ENCODE measurements around the gene CA9.

CA9 gene

DNA sequence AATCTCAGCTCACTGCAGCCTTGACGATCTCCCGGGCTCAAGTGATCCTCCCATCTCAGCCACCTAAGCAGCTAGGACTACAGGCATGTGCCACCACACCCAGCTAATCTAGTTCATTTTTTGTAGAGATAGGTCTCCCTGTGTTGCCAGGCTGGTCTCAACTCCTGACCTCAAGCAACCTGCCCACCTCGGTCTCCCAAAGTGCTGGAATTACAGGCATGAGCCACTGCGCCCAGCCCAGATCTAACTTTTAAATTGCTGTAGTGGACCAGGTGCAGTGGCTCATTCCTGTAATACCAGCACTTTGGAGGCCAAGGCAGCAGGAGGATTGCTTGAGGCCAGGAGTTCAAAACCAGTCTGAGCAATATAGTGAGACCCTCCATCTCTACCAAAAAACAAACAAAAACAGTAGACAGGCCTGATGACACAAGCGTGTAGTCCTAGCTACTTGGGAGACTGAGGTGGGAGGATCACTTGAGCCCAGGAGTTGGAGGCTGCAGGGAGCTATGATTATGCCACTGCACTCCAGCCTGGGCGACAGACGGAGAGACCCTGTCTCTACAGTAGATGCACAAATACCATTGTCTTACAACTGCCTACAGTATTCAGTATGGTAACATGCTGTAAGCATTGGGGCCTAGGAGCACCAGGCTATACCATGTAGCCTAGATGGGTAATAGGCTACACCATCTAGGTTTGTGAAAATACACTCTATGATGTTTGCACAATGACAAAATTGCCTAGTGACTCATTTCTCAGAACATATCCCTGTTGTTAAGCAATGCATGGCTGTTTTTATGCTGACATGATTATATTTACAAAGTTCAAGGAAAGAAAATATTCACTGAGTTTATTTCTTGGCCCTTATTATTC is 21.5 kb upstream of the CA9 start:
- Histone ChIP-seq H3K4me1 (ENCODE audit: control insufficient read depth, insufficient read depth, low read length) (peaks cover 13% of the 10 kb centered on the region), H3K9me3 (ENCODE audit: control insufficient read depth, low read length) (no peaks in the 10 kb centered on the region), H3K4me3 (ENCODE audit: insufficient read depth, low read depth, low read length) (no peak overlapping the region), H3K27me3 (ENCODE audit: control insufficient read depth, insufficient read depth, low read length, poor library complexity, severe bottlenecking) (peaks cover 15% of the 10 kb centered on the region), H3K27ac (ENCODE audit: insufficient read depth, low read depth, low read length, poor library complexity, severe bottlenecking) (no peak overlapping the region), H3K36me3 (ENCODE audit: control insufficient read depth, insufficient read depth, low read length) (no peaks in the 10 kb centered on the region)
- WGBS, 2 experiments: 89 to 90% methylated on average over 7 of the region's 7 CpGs

- 92 to 96% methylated on average over 8 of the region's 8 CpGs for WGBS, 2 experiments
- Histone ChIP-seq H3K27me3 (ENCODE audit: control insufficient read depth, insufficient read depth, low read length, poor library complexity, severe bottlenecking) (peaks cover 10% of the 10 kb centered on the region), H3K9me3 (ENCODE audit: control insufficient read depth, low read length) (no peaks in the 10 kb centered on the region), H3K36me3 (ENCODE audit: control insufficient read depth, insufficient read depth, low read length) (no peaks in the 10 kb centered on the region), H3K27ac (ENCODE audit: insufficient read depth, low read depth, low read length, poor library complexity, severe bottlenecking) (no peak overlapping the region), H3K4me3 (ENCODE audit: insufficient read depth, low read depth, low read length) (no peak overlapping the region), H3K4me1 (ENCODE audit: control insufficient read depth, insufficient read depth, low read length) (peaks cover 7% of the 10 kb centered on the region)
These were observed 20.9 kb upstream of the CA9 start for GRCh38 chr9:35652829-35653209.

GRCh38 chr9:35653611-35654010 is 20.1 kb upstream of the CA9 start:
- Histone ChIP-seq H3K27me3 (ENCODE audit: control insufficient read depth, insufficient read depth, low read length, poor library complexity, severe bottlenecking) (peaks cover 10% of the 10 kb centered on the region), H3K36me3 (ENCODE audit: control insufficient read depth, insufficient read depth, low read length) (no peaks in the 10 kb centered on the region), H3K4me1 (ENCODE audit: control insufficient read depth, insufficient read depth, low read length) (peaks cover 7% of the 10 kb centered on the region), H3K9me3 (ENCODE audit: control insufficient read depth, low read length) (no peaks in the 10 kb centered on the region), H3K4me3 (ENCODE audit: insufficient read depth, low read depth, low read length) (no peak overlapping the region), H3K27ac (ENCODE audit: insufficient read depth, low read depth, low read length, poor library complexity, severe bottlenecking) (no peak overlapping the region)
- 93 to 94% methylated on average over 2 of the region's 2 CpGs for WGBS, 2 experiments

DNA sequence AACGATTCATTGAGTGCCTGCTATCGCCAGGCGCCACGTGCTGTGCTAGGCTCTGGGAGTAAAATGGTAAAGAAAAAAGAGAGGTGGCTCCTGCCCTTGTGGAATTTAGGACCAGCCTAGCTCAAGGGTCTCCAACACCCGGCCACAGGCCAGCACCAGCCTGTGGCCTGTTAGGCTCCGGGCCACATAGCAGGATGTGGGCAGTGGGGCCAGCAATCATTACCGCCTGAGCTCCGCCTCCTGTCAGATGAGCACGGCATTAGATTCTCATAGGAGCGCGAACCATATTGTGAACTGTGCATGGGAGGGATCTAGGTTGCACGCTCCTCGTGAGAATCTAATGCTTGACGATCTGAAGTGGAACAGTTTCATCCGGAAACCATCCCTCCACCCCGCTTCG is 17.4 kb upstream of the CA9 start:
- Histone ChIP-seq H3K27ac (ENCODE audit: insufficient read depth, low read depth, low read length, poor library complexity, severe bottlenecking) (no peak overlapping the region), H3K36me3 (ENCODE audit: control insufficient read depth, insufficient read depth, low read length) (peaks cover 10% of the 10 kb centered on the region), H3K4me1 (ENCODE audit: control insufficient read depth, insufficient read depth, low read length) (peaks cover 5% of the 10 kb centered on the region), H3K9me3 (ENCODE audit: control insufficient read depth, low read length) (no peaks in the 10 kb centered on the region), H3K27me3 (ENCODE audit: control insufficient read depth, insufficient read depth, low read length, poor library complexity, severe bottlenecking) (peaks cover 10% of the 10 kb centered on the region), H3K4me3 (ENCODE audit: insufficient read depth, low read depth, low read length) (no peak overlapping the region)
- 91% methylated on average over 17 of the region's 17 CpGs for WGBS, 2 experiments

- peaks cover 10% of the 10 kb centered on the region for H3K27me3 ChIP-seq (ENCODE audit: control insufficient read depth, insufficient read depth, low read length, poor library complexity, severe bottlenecking)
- H3K36me3 ChIP-seq (ENCODE audit: control insufficient read depth, insufficient read depth, low read length): peaks cover 11% of the 10 kb centered on the region
- peak overlapping the region; percentile 84 for H3K4me3 ChIP-seq (ENCODE audit: insufficient read depth, low read depth, low read length)
- peak overlapping the region; percentile 83 for H3K27ac ChIP-seq (ENCODE audit: insufficient read depth, low read depth, low read length, poor library complexity, severe bottlenecking)
- WGBS, 2 experiments: 52 to 53% methylated on average over 25 of the region's 25 CpGs
- peaks cover 5% of the 10 kb centered on the region for H3K4me1 ChIP-seq (ENCODE audit: control insufficient read depth, insufficient read depth, low read length)
- H3K9me3 ChIP-seq (ENCODE audit: control insufficient read depth, low read length): no peaks in the 10 kb centered on the region
These were observed 16.7 kb upstream of the CA9 start for GRCh38 chr9:35656831-35657545.

- Histone ChIP-seq H3K4me1 (ENCODE audit: control insufficient read depth, insufficient read depth, low read length) (peaks cover 5% of the 10 kb centered on the region), H3K4me3 (ENCODE audit: insufficient read depth, low read depth, low read length) (peak within 1 kb of the TSS; percentile 84), H3K27ac (ENCODE audit: insufficient read depth, low read depth, low read length, poor library complexity, severe bottlenecking) (peak within 1 kb of the TSS; percentile 100), H3K27me3 (ENCODE audit: control insufficient read depth, insufficient read depth, low read length, poor library complexity, severe bottlenecking) (peaks cover 10% of the 10 kb centered on the region), H3K9me3 (ENCODE audit: control insufficient read depth, low read length) (no peaks in the 10 kb centered on the region), H3K36me3 (ENCODE audit: control insufficient read depth, insufficient read depth, low read length) (peaks cover 17% of the 10 kb centered on the region)
- WGBS, 2 experiments: 1 to 2% methylated on average over 42 of the region's 42 CpGs
These were observed 16.1 kb upstream of the CA9 start, which contains the start of gene RMRP for GRCh38 chr9:35657546-35658136. RMRP (minus strand) TSS chr9:35658019.

DNA sequence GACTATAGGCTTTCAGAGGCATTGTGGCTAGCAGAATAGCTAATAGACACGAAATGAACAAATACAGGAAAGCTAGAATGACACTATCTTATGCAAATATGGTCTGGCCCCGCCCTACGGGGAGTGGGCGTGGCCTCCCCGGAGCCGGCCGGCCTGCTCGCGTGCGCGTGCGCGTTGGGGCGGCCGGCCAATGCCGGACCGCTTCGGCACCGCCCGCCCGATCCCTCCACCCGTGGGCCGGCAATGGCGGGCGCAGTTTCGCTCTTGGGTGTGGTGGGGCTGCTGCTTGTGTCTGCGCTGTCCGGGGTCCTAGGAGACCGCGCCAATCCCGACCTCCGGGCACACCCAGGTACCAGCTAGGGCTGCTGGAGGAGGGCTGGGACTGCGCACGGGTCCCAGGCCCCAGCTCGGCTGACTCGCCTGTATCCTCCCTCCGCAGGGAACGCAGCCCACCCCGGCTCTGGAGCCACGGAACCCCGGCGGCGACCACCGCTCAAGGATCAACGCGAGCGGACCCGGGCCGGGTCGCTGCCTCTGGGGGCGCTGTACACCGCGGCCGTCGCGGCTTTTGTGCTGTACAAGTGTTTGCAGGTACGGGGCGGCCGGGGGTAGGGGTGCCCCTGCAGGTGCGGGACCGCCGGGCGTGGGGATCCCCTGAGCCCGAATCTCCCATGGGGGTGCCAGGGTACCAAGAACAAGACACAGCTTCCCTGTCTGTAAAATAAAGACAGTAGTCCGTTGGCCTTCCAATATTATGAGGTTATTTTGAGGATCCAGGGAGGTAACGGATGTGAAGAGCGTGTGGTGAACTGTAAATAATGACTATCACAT is 15.4 kb upstream of the CA9 start, which contains the start of gene CCDC107:
Gene CCDC107 (plus strand): TSS at position 156 of the 831 bp plus-strand sequence. CDS start 88 bp downstream, at position 244.
- Histone ChIP-seq H3K4me1 (ENCODE audit: control insufficient read depth, insufficient read depth, low read length) (peaks cover 5% of the 10 kb centered on the region), H3K4me3 (ENCODE audit: insufficient read depth, low read depth, low read length) (peak within 1 kb of the TSS; percentile 84), H3K9me3 (ENCODE audit: control insufficient read depth, low read length) (no peaks in the 10 kb centered on the region), H3K36me3 (ENCODE audit: control insufficient read depth, insufficient read depth, low read length) (peaks cover 24% of the 10 kb centered on the region), H3K27ac (ENCODE audit: insufficient read depth, low read depth, low read length, poor library complexity, severe bottlenecking) (peak within 1 kb of the TSS; percentile 100), H3K27me3 (ENCODE audit: control insufficient read depth, insufficient read depth, low read length, poor library complexity, severe bottlenecking) (peaks cover 10% of the 10 kb centered on the region)
- 1% methylated on average over 67 of the region's 67 CpGs for WGBS, 2 experiments

GRCh38 chr9:35658968-35659220 is 14.8 kb upstream of the CA9 start:
- Histone ChIP-seq H3K4me1 (ENCODE audit: control insufficient read depth, insufficient read depth, low read length) (peaks cover 8% of the 10 kb centered on the region), H3K27me3 (ENCODE audit: control insufficient read depth, insufficient read depth, low read length, poor library complexity, severe bottlenecking) (peaks cover 10% of the 10 kb centered on the region), H3K9me3 (ENCODE audit: control insufficient read depth, low read length) (no peaks in the 10 kb centered on the region), H3K36me3 (ENCODE audit: control insufficient read depth, insufficient read depth, low read length) (peaks cover 24% of the 10 kb centered on the region), H3K27ac (ENCODE audit: insufficient read depth, low read depth, low read length, poor library complexity, severe bottlenecking) (no peak overlapping the region), H3K4me3 (ENCODE audit: insufficient read depth, low read depth, low read length) (peak overlapping the region; percentile 84)
- WGBS, 2 experiments: 4 to 9% methylated on average over 2 of the region's 2 CpGs

GRCh38 chr9:35659340-35659739 is 14.4 kb upstream of the CA9 start:
- peak overlapping the region; percentile 84 for H3K4me3 ChIP-seq (ENCODE audit: insufficient read depth, low read depth, low read length)
- H3K27me3 ChIP-seq (ENCODE audit: control insufficient read depth, insufficient read depth, low read length, poor library complexity, severe bottlenecking): peaks cover 10% of the 10 kb centered on the region
- H3K4me1 ChIP-seq (ENCODE audit: control insufficient read depth, insufficient read depth, low read length): peaks cover 13% of the 10 kb centered on the region
- 89 to 92% methylated on average over 3 of the region's 3 CpGs for WGBS, 2 experiments
- H3K36me3 ChIP-seq (ENCODE audit: control insufficient read depth, insufficient read depth, low read length): peaks cover 24% of the 10 kb centered on the region
- no peak overlapping the region for H3K27ac ChIP-seq (ENCODE audit: insufficient read depth, low read depth, low read length, poor library complexity, severe bottlenecking)
- no peaks in the 10 kb centered on the region for H3K9me3 ChIP-seq (ENCODE audit: control insufficient read depth, low read length)
